ENCODE data around the gene CD109.
A peak's percentile ranks its signal among the peaks of the same experiment; 100 is the strongest.
"Not testable (repeated sequence)": the region's sequence is repeated elsewhere in the genome, so short reads cannot be mapped to it uniquely, and the experiment has no call there.

Gene CD109

GRCh38 chr6:73796881-73797280 is 100.9 kb downstream of the CD109 start:
- no peak for DNase-seq

- DNase-seq = no peak
Observed at GRCh38 chr6:73797861-73798260, 101.9 kb downstream of the CD109 start.

GRCh38 chr6:73798592-73798991 is 102.6 kb downstream of the CD109 start:
- DNase-seq = no peak

GRCh38 chr6:73800997-73801396 is 105.0 kb downstream of the CD109 start:
- no peak for DNase-seq

GRCh38 chr6:73801652-73802268 is 105.8 kb downstream of the CD109 start:
- DNase-seq = no peak

GRCh38 chr6:73802366-73802765 is 106.4 kb downstream of the CD109 start:
- DNase-seq = no peak

GRCh38 chr6:73803562-73804241 is 107.7 kb downstream of the CD109 start:
- no peak for DNase-seq

GRCh38 chr6:73805221-73805620 is 109.2 kb downstream of the CD109 start:
- not testable (repeated sequence) for DNase-seq

GRCh38 chr6:73805982-73806381 is 110.0 kb downstream of the CD109 start:
- DNase-seq = not testable (repeated sequence)

GRCh38 chr6:73811706-73812105 is 115.7 kb downstream of the CD109 start:
- no peak for DNase-seq

GRCh38 chr6:73817253-73817652 is 121.2 kb downstream of the CD109 start:
- no peak for DNase-seq

GRCh38 chr6:73823046-73823735 is 127.2 kb downstream of the CD109 start:
- no peak for DNase-seq

- DNase-seq = no peak
Observed at GRCh38 chr6:73823832-73824231, 127.8 kb downstream of the CD109 start.

GRCh38 chr6:73826571-73826970 is 130.6 kb downstream of the CD109 start:
- DNase-seq = no peak

GRCh38 chr6:73830119-73830518 is 134.1 kb downstream of the CD109 start:
- DNase-seq = no peak

GRCh38 chr6:73832313-73832712 is 136.3 kb downstream of the CD109 start:
- no peak for DNase-seq

GRCh38 chr6:73844696-73845095 is 148.7 kb downstream of the CD109 start:
- DNase-seq = not testable (repeated sequence)

- DNase-seq = not testable (repeated sequence)
Observed at GRCh38 chr6:73851048-73851447, 155.0 kb downstream of the CD109 start.

- peak; percentile 61 for DNase-seq
Observed at GRCh38 chr6:73854998-73855718, 159.2 kb downstream of the CD109 start.

- no peak for DNase-seq
Observed at GRCh38 chr6:73857341-73857890, 161.4 kb downstream of the CD109 start.

GRCh38 chr6:73858376-73858775 is 162.4 kb downstream of the CD109 start:
- no peak for DNase-seq

GRCh38 chr6:73860303-73860702 is 164.3 kb downstream of the CD109 start:
- no peak for DNase-seq

GRCh38 chr6:73866305-73866704 is 170.3 kb downstream of the CD109 start:
- no peak for DNase-seq
